ENCODE results near the gene IL4. TPM values are rescaled to one million over a fixed set of nuclear protein-coding genes. Genes with fewer than 3 reads are reported as not detected.
A peak's percentile ranks its signal among the peaks of the same experiment; 100 is the strongest.

Gene IL4
- total RNA-seq, 1 experiment from 2014 or later, result not detected

DNA sequence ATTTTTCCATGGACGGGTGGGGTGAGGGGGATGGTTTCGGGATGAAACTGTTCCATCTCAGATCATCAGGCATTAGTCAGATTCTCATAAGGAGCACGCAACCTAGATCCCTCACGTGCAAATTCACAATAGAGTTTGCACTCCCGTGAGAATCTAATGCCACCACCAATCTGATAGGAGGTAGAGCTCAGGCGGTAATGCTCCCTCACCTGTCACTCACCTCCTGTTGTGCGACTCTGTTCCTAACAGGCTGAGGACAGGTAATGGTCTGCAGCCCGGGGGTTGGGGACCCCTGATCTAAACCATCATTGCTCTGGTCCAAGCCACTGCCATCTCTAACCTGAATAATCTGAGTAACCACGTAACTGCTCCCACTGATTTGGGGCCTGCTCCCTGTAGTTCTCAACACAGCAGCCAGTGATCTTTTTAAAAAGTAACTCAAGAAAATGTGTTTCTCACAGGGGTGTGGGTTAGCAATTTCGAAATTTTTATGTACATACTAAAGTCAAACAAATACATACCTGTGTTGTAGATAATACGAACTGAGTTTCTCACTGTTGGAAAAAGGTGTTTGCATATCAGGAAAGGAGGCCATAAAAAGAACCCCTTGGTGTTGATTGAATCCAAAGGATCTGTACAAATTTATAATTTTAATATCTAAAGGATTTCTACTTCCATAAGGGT lies 27.1 kb upstream of the IL4 start:
- peaks cover 12% of the 10 kb centered on the region for H3K4me1 Mint-ChIP-seq (ENCODE audit: low read depth, unreplicated experiment)
- peak in 1 of 2 experiments; percentile 36 for DNase-seq
- Histone ChIP-seq H3K4me3 (ENCODE audit: low read depth, low read length) (no peak overlapping the region), H3K4me1 (peaks cover 17% of the 10 kb centered on the region), H3K36me3 (ENCODE audit: control insufficient read depth, insufficient read depth, low read length) (no peaks in the 10 kb centered on the region; the same call in 1 of the 2 replicates), H3K27me3 (replicated peaks; ENCODE audit: control insufficient read depth, insufficient read depth, low read length) (no peaks in the 10 kb centered on the region), H3K9me3 (peaks cover 7% of the 10 kb centered on the region)
- H3K36me3 Mint-ChIP-seq (ENCODE audit: insufficient read depth, unreplicated experiment), result peaks cover 27% of the 10 kb centered on the region
- TF ChIP-seq, protein P1, sequence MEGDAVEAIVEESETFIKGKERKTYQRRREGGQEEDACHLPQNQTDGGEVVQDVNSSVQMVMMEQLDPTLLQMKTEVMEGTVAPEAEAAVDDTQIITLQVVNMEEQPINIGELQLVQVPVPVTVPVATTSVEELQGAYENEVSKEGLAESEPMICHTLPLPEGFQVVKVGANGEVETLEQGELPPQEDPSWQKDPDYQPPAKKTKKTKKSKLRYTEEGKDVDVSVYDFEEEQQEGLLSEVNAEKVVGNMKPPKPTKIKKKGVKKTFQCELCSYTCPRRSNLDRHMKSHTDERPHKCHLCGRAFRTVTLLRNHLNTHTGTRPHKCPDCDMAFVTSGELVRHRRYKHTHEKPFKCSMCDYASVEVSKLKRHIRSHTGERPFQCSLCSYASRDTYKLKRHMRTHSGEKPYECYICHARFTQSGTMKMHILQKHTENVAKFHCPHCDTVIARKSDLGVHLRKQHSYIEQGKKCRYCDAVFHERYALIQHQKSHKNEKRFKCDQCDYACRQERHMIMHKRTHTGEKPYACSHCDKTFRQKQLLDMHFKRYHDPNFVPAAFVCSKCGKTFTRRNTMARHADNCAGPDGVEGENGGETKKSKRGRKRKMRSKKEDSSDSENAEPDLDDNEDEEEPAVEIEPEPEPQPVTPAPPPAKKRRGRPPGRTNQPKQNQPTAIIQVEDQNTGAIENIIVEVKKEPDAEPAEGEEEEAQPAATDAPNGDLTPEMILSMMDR (IDR thresholded peaks at IDR 0.05; ENCODE audit: insufficient read depth in 1 of 2, low read depth in 1 of 2, low read length in 1 of 2, severe bottlenecking in 1 of 2, unreplicated experiment in 1 of 2), result no peak
- POLR2A ChIA-PET, result no interaction called here
- H3K4me3 Mint-ChIP-seq (ENCODE audit: unreplicated experiment), result no peak overlapping the region
- no peaks in the 10 kb centered on the region for H3K27me3 Mint-ChIP-seq (ENCODE audit: insufficient read depth, unreplicated experiment)
- H3K27ac Mint-ChIP-seq (ENCODE audit: unreplicated experiment), result peak overlapping the region; percentile 61
- peaks cover 12% of the 10 kb centered on the region for H3K9me3 Mint-ChIP-seq (ENCODE audit: unreplicated experiment)
- intact Hi-C loops (cut with micrococcal nuclease; ENCODE audit: unreplicated experiment), result no loop called here
- no TSS peak for BruUV-seq (replicated peaks)
- CTCF ChIA-PET, result interaction anchor here (1.3 kb wide), 1 partner anchor 120 kb away, joined by 3 read pairs; no protein-coding TSS in a partner anchor

DNA sequence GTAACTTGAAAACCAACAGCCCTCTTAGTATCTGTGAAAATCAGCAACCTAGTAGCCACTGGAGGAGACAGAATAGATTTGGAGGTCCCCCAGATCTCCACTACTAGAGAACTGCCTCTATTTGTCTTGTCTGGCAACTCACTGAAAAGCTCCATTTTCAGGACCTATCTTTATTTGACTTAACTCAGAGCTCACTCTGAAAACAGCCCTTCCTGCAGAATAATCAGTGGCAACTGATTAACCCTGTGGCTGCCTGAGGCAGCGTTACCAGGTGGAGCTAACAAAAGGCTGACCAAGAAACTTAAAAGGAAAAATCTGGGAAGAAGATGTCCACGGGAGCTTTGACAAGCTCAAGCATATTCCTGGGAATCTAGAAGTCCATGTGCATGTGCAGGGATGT lies 26.3 kb upstream of the IL4 start:
- no peak for DNase-seq
- no peak overlapping the region for H3K4me3 ChIP-seq (ENCODE audit: low read depth, low read length)
- Mint-ChIP-seq H3K4me1 (ENCODE audit: low read depth, unreplicated experiment) (peaks cover 12% of the 10 kb centered on the region), H3K4me3 (ENCODE audit: unreplicated experiment) (no peak overlapping the region), H3K36me3 (ENCODE audit: insufficient read depth, unreplicated experiment) (peaks cover 19% of the 10 kb centered on the region), H3K27ac (ENCODE audit: unreplicated experiment) (no peak overlapping the region), H3K27me3 (ENCODE audit: insufficient read depth, unreplicated experiment) (no peaks in the 10 kb centered on the region), H3K9me3 (ENCODE audit: unreplicated experiment) (peaks cover 12% of the 10 kb centered on the region)
- TF ChIP-seq, protein P1 (IDR thresholded peaks at IDR 0.05; ENCODE audit: insufficient read depth in 1 of 2, low read depth in 1 of 2, low read length in 1 of 2, severe bottlenecking in 1 of 2, unreplicated experiment in 1 of 2), result no peak
- no peaks in the 10 kb centered on the region; the same call in 1 of the 2 replicates for H3K36me3 ChIP-seq (ENCODE audit: control insufficient read depth, insufficient read depth, low read length)
- no peaks in the 10 kb centered on the region for H3K27me3 ChIP-seq (replicated peaks; ENCODE audit: control insufficient read depth, insufficient read depth, low read length)
- H3K9me3 ChIP-seq, result peaks cover 7% of the 10 kb centered on the region
- no TSS peak for BruUV-seq (replicated peaks)
- ChIA-PET CTCF (interaction anchor here (0.6 to 1.3 kb wide), 2 partner anchors 120 to 660 kb away, joined by 3 read pairs; no protein-coding TSS in a partner anchor), POLR2A (no interaction called here)
- H3K4me1 ChIP-seq, result peaks cover 17% of the 10 kb centered on the region
- intact Hi-C loops (cut with micrococcal nuclease; ENCODE audit: unreplicated experiment), result no loop called here

DNA sequence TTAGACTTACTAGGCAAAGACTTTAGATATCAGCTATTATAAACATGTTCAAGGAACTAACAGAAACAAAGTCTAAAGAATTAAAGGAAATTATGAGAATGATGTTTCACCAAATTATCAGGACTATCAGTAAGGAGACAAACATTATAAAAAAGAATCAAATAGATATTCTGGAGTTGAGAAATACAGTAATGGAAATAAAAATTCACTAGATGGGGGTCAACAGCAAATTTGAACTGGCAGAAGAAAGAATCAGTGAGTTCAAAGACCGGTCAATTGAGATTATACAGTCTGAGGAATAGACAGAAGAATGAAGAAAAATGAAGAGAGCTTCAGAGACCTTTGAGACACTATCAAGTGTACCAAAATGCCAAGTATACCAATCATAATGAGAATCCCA lies 25.4 kb upstream of the IL4 start:
- peaks cover 17% of the 10 kb centered on the region for H3K4me1 ChIP-seq
- no peak overlapping the region for H3K4me3 ChIP-seq (ENCODE audit: low read depth, low read length)
- Mint-ChIP-seq H3K27ac (ENCODE audit: unreplicated experiment) (no peak overlapping the region), H3K4me1 (ENCODE audit: low read depth, unreplicated experiment) (peaks cover 12% of the 10 kb centered on the region), H3K27me3 (ENCODE audit: insufficient read depth, unreplicated experiment) (no peaks in the 10 kb centered on the region), H3K4me3 (ENCODE audit: unreplicated experiment) (no peak overlapping the region), H3K36me3 (ENCODE audit: insufficient read depth, unreplicated experiment) (peaks cover 12% of the 10 kb centered on the region), H3K9me3 (ENCODE audit: unreplicated experiment) (peaks cover 12% of the 10 kb centered on the region)
- peaks cover 7% of the 10 kb centered on the region for H3K9me3 ChIP-seq
- CTCF ChIA-PET, result no interaction called here
- no peaks in the 10 kb centered on the region for H3K36me3 ChIP-seq (ENCODE audit: control insufficient read depth, insufficient read depth, low read length)
- intact Hi-C loops (cut with micrococcal nuclease; ENCODE audit: unreplicated experiment), result no loop called here
- H3K27me3 ChIP-seq (replicated peaks; ENCODE audit: control insufficient read depth, insufficient read depth, low read length), result no peaks in the 10 kb centered on the region
- POLR2A ChIA-PET, result no interaction called here
- no peak for DNase-seq
- TF ChIP-seq, protein P1 (IDR thresholded peaks at IDR 0.05; ENCODE audit: insufficient read depth in 1 of 2, low read depth in 1 of 2, low read length in 1 of 2, severe bottlenecking in 1 of 2, unreplicated experiment in 1 of 2), result no peak
- BruUV-seq (replicated peaks), result no TSS peak
